Retinal pigment epithelial cell (primary cell): ENCODE data around the gene PPIL1.

ENCODE experiments used
- DNase-seq: peaks from one replicate; pipeline ENCODE4 v3.0.0-alpha.2; 2010; ENCODE audit warnings: low read depth
- H3K4me3 ChIP-seq: 2 replicates; pipeline ENCODE4 v1.5.1; 2011; ENCODE audit warnings: mild to moderate bottlenecking, low read length, control low read depth, moderate library complexity
- CTCF ChIP-seq: conservative IDR thresholded peaks from 2 replicates; pipeline ENCODE4 v1.5.1; 2011; ENCODE audit warnings: low read depth, low read length, control low read depth, inconsistent platforms

The PPIL1 gene

GRCh38 chr6:36805917-36806316 is 68.7 kb downstream of the PPIL1 start:
- H3K4me3 ChIP-seq, result no peak overlapping the region
- peak; percentile 4 for TF ChIP-seq CTCF

GRCh38 chr6:36805096-36805797 is 69.4 kb downstream of the PPIL1 start:
- no peak for TF ChIP-seq CTCF

More at GRCh38 chr6:36805917-36806316, 68.7 kb downstream of the PPIL1 start:
- no peak for DNase-seq

More at GRCh38 chr6:36805096-36805797, 69.4 kb downstream of the PPIL1 start:
- H3K4me3 ChIP-seq, result no peak overlapping the region
- no peak for DNase-seq
